ENCODE results near the gene RPS27.

The RPS27 gene

DNA sequence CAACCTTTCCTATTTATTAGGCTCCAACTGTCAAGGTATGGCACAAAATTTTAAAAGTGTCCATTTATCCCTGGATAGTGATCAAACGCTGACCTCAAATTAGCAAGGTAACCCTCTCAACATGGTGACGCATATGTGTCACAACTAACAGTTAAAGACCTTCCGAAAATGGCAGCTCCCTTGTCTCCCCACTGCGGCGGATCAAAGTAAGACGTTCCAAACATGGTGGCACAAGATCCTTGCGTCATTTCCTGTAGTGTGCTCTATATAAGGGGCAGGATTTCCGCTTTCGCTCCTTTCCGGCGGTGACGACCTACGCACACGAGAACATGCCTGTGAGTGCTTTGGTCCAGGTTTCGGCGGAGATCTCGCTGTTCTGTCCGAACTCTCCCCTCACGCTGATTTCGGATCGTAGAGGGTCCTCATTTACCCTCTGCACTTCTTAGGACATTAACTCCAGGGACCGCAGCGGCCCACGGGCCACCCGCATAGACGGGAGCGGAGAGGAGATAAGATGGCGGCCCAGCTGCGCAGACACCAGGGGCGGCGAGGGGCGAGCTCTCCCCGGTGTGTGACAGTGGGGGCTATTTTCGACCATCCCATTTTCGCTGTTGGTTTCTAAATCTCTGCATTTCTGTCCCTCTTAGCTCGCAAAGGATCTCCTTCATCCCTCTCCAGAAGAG lies at the start of gene RPS27:
Gene RPS27 (plus strand): TSS at position 295 of the 683 bp plus-strand sequence. CDS start 35 bp downstream, at position 330.
- peak; percentile 89 for DNase-seq

DNA sequence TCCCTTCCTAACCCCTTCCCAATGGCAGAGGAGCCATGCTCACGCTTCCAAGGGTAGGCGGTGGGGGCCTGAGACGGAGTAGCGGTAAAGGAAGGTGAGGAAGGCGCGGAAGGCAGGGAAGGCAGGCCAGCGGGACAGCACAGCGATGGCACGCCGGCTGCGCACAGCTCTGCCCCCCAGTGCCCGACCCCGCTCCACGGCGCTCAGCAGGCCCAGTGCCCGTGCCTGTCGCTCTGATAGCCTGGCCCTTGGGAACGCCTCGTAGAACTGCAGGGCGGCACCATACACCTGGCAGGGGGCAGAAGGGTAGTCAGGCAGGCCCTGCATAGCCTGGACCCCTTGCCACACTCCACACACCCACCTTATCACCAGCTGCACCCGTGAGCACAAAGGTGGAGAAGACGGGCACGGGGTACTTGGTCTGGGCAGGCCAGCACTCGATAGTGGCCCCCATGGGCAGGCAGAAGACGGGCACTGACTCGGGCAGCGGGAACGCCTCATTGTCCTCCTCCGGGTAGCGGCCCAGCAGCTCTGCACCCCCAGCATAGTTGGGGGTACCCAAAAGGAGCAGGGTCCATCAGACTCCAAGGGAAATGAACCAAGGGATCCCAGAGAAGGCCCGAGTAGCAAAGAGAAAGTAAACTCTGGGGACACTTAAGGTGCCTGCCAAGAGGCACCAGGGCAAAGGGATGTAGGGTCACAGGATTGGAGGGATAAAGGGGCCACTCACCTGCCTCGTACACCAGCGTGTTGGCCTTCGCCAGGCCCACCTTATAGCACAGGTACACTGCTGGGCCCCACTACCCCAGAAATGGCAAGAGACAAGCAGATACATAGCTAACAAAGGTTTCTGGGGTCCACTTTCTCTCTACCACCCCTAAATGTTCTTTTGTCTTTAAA lies 48.5 kb upstream of the RPS27 start:
- no peak for DNase-seq

DNA sequence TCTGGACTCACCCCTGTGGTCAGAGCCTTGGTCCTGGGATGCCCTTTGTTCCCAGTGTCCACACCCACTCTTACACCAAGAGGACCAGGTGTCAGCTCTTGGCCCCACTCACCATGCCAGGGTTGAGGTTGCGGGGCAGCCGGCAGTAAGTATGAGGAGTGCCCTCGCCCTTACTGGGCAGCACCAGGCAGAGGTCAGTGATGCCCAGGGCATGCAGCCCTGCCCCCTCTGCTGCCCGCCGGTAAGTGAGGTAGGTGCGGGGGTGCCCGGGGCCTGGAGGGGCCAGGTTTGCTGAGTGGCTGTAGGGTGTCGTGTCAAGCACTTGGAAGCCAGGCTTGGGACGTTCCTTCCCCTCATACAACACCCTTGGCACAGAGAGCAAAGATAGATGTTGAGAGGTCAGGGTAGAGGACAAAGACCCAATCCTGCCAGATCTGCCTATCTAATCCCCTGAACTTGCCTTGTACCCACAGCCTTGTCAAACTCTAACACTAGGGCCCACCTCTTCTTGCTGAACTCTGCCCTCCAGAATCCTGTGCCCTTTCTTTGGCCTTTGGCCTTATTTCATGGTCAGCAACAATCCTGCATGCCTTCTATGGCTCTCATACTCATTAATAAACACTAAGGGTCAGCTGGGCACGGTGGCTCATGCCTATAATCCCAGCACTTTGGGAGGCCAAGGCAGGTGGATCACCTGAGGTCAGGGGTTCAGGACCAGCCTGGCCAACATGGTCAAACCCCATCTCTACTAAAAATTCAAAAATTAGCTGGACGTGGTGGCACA lies 47.6 kb upstream of the RPS27 start:
- DNase-seq = no peak

DNA sequence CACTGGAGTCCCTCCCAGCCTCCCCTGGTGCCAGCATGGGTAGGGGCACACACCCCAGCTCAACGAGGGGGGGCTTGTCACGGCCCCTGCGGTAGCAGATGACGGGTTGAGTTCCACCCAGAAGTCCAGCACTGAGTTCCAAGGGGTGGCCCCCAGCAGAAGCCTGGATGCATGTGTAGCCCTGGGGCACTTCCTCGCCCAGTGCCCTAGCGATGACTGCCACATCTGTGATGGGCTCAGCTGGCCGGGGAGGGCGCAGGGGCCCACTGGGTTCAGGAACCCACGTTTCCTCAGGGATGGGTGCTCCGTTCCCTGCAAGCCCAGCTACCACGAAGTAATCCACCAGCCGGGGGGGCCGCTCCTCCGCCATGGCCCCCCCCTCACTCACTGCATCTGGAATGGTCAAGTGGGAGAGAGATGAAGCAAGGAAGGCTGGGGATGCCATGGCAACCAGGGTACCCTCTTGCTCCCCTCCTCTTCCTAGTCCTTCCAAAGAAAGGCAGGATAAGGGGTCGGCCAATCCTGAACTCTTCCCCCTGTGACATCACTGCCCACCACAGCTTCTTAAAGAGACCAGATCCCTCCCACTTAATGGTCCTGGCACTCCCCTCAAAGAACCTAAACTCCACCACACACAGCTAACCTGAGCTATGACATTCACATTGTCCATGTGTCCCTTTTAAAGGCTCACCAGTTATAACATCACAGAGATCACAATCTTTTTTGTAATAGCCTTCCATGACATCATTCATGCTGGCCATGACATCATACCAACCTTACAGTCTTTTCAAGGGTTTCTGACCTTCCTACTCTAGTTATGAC lies 46.3 kb upstream of the RPS27 start:
- no peak for DNase-seq

DNA sequence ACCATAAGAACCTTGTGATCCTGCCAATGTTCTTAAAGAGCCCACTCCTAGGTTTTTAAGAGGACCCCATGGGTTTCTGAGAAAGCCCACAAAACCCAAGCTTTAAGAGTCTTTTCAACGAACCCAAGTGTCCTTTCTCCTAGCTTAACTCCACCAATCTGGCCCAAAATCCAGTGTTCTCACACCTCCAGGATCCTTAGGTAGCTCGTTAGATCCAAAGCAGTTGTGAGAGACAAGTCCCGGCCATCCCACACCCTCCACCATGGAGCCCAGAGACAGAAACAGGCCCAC lies 45.8 kb upstream of the RPS27 start:
- DNase-seq = no peak

DNA sequence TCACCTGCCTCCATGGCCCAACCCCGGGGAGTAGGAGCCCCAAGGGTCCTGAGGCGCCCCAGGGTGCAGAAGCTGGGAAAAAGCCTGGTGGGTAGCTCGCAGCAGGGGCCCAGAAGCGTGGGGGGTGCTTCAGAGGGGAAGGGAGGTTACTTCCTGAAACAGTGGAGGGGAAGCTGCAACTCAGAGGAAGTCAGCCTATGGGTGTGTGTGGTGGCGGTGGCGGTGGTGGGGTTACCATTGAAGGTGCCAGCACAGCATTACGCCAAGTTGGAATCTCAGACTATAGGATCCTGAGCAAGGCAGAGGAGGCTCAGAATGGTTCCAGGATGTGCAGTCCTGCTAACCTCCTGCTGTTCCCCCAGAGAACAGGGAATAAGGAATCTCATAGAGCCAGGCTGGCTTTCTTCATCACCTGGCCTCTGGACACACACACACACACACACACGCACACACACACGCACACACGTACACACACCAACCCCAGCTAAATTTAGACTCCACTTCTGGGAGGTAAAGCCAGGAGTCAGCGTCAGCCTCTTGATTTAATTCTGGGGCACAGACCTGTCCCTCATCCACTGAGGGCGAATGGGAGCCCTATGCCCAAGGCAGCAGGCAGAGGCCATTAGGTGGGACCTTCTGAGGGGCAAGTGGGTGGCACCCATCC lies 45.3 kb upstream of the RPS27 start:
- peak; percentile 69 to 76 for DNase-seq

DNA sequence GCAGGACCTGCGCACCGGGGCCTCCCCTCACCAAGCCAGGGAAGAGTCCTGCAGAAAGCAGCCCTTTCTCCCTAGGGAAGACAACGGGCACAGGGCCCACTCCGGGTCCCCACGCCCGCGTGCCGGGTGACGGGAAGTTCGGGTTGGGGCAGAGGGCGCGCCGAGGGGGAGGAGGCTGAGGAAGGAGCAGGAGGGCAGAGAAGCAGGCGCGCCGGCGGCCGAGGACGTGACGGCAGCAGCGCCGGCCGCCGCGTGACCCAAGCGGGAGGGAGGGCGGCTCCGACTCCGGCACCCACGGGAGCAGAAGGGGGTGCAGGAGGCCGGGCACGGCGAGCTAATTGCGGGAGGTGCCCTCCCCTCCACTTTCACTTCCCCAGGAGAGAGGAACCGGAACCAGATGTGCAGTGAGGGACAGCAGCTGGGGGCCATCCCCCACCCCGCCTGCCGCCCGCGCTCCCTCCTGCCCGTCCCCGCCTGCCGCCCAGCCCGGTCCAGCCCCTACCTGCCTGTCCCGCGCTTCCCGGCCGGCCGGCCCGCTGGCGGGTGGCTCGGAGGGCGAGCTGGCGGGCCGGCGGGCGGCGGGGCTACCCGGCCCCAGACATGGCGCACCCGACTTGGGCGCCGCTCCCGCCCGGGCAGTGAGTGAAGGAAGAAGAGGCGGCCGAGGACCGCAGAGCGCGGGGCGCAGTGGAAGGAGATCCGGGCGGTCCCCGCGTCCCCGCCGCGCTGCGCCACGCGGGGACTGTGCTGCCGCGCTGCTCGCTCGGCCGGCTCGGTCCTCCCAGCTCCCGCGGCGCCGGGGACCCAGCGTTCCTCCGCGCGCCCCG lies 44.6 kb upstream of the RPS27 start:
- DNase-seq = peak; percentile 50 to 64

DNA sequence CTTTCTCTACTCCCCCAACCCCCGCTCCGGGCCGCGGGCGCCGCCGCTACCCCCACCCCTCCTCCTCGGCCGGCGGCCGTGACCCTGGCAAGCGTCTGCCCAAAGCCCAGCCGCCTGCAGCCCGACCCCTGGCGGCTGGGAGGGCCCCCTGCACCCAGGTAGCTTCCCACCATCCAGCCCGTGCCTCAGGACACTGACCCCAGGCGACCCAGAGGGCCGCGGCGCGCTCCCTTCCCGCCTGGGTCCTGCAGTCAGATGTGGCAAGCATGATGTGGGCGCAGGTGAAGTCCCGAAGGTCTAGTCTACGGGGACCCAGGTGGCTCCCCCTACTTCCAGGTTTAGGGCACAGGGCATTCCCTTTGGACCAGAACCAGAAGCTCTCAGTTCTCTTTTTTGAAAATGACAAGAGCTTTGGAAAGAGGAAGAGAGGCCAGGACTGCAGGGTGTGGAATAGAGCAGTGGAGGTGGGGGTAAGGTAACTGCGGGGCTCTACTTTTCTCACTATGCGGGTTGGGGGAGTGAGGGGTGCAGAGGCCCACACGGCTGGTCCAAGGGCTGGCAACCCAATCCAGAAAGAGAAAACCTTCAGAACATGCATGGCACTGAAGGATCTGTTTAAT lies 43.8 kb upstream of the RPS27 start, which contains the start of gene DENND4B:
Gene DENND4B (minus strand): TSS at position 97 of the 620 bp plus-strand sequence. CDS start 2,344 bp downstream, outside the sequence.
- peak; percentile 69 to 78 for DNase-seq

DNA sequence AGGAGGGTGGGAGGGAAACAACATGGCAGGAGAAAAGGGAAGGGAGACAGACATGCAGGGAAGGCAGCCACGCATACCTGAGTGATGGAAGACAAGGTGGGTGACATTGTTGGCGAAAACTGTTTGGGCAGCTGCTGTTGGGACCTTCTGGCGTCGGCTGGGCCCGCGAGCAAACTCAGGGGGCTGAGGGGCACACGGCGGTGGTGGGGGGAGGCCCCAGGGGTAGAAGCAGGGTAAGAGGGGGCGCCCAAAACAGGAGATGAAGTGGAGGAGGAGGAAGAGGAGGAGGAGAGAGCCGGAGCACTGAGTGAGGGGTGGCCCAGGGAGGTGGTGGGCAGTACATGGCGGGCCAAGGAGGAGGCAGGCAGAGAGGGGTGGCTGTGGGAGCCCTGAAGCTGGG lies 39.4 kb upstream of the RPS27 start:
- no peak for DNase-seq

DNA sequence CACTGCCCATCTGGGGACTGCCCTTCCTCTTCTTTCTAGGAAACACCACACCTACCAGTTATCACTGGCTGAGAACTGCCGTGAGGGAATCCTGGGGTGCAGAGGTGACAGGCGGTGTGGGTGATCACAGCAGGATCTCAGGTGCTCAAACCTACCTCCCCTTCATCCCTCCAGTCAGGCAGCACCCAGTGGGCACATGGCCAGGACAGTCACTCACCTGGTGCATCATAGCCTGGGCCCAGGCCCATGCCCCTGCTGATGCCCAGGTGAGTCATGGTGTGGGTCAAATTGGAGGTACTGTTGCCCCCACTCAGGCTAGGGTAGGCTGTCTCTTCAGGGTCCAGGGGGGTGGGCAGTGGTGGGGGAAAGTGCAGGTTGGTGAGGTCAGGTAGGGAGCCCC lies 38.8 kb upstream of the RPS27 start:
- DNase-seq = no peak

DNA sequence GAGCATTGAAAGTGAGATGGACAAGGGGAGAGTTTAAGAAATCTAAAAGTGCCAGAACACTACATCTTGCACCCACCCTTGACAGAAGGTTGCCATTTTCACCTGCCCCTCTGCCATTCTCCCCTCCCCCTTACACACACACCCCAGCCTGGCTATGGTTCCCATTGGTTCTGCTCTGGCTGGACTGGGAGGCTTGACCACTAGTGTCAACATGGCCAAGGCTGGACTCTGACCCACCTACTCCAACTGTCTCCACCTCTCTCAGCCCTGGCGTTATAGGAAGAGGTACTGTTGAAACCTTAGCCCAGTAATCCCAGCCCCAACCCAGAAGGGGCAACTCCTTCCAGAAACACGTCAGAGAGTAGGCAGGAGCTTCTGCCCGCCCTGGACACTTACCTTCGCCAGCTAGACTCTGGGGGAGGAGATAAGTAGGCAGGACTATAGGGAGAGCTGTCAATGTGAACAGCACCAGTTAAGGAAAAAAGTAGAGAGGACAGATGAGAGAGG lies 36.6 kb upstream of the RPS27 start:
- no peak for DNase-seq

DNA sequence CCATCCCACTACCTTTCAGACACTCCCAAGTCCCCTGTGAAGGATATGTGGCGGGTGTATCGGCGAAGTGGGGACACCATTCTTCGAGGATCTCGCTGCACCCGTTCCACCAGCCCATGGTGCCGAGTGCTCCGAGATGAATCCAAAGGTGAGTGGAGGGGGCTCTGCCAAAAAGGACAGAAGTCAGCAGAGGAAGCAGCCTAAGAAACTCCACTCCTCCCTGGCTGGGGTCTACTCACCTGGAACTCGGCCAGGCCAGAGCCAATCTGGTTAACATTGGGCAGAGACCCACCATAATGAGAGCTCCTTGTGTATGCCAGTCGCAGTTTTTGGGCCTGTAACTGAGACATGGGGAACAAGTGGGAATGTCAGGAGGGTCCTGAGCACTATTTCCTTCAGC lies 35.7 kb upstream of the RPS27 start:
- DNase-seq = no peak

DNA sequence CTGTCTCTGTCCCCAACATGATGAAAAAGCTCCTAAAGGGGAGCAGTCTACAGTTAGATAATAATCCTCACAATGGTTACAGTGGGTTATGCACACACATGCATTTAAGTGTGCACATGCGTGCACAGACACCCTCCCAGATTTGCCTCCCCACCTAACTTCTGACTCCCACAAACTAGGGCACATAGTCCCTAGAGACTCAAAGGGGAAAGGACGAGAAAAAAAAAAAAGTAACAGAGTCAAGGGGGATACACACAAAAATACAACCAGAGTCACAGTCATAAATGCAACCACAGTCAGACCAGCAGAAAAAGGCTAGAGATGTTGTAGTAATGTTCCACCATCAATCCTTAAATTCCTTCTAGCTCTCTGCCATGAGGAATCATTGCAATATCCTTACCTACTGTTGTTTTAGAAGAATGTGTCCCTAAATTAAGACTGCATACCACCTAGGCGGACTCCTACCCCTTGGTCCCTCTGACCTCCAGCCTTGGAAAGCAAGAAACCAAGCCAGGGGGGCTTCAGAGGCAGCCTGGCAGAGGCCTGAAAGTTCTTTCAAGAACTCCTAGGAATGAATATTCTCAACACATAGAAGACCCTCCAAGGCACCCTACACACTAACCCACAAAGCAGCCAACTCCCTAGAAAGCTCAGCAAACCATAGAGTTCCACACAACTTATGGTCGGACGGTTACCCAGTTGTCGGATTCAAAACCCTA lies 33.4 kb upstream of the RPS27 start:
- DNase-seq = no peak

DNA sequence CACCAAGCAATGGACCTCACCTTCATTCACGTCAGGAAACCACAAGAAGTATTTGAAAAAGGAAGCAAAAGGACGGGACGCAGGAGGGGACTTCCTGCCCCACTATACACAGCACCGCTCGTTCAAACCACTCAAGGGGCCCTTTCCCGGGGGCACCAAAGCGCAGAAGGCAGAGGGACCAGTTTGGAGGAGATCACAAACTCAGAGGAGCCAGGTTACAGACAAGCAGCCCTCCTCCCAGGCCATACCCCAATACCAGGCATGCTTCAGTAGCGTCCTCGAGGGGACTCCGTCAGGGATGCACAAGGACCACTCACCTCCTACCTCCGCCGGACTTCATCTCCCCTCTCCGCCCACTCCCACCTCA lies 32.8 kb upstream of the RPS27 start:
- DNase-seq = peak in 1 of 2 donors; percentile 34

DNA sequence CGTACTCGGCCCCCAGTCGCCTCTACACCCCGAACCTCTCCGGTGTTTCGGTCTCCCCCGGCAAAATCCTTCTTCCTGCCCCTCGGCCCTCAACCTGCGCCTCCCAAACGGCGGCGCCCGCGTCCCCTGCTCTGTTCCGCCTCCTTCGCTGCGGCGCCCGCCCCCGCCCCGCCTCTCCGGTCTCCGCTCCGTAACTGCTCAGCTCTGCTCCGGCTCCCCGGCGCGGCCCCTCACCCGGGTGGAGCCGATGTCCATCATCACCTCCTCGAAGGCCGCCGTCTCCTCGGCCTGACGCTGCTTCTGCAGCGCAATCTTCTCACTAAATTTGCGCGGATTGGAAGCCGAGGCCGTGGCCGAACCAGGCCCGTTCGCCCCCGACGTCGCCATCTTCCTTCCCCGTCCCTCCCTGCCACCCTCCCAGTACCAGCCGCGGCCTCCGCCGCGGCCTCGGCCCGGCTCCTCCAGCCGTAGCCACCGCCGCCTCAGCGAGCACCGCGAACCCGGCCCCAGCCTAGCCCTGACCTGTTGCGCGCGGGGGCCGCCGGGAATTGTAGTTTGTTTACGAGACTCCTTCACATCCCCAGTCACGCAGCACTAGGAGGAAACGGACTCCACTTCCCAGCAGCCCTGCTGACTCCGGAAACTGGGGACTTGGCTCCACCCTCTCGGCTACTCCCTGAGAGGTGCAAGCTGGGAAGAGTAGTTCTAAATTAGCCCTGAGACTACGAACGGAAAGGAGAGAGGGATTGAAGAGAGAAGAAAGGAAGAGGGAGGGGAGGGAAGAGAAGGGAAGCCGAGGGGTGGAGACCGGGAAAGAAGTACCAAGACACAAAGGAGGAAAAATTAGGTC lies 32.2 kb upstream of the RPS27 start, which contains the start of gene CRTC2:
Gene CRTC2 (minus strand): TSS at position 502 of the 850 bp plus-strand sequence. CDS start 115 bp downstream, at position 387.
- peak; percentile 96 to 98 for DNase-seq

DNA sequence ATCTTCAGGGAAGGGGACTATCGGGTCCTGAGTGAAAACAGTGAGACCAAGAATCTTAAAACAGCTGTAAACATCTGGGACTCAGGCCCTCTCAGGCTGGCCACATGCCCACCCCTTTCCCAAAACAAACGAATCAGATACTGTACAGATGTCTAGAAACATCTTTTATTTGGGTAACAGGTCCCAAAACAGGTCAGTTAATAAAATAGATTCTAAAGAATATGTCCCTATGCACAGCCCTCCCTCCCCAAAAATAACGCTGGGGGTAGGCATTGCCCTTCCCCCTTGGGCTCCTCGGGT lies 31.7 kb upstream of the RPS27 start:
- DNase-seq = no peak

DNA sequence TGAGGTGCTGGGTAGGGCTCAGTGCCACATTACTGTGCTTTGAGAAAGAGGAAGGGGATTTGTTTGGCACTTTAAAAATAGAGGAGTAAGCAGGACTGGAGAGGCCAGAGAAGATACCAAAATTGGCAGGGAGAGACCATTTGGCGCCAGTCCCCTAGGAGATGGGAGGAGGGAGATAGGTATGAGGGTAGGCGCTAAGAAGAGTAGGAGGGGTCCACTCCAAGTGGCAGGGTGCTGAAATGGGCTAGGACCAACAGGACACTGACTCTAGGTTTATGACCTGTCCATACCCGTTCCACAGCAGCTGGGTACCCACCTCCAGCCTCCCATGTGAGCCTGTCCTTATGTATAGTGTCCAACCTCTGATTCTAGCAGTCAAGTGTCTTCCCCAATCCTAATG lies 31.1 kb upstream of the RPS27 start:
- no peak for DNase-seq

DNA sequence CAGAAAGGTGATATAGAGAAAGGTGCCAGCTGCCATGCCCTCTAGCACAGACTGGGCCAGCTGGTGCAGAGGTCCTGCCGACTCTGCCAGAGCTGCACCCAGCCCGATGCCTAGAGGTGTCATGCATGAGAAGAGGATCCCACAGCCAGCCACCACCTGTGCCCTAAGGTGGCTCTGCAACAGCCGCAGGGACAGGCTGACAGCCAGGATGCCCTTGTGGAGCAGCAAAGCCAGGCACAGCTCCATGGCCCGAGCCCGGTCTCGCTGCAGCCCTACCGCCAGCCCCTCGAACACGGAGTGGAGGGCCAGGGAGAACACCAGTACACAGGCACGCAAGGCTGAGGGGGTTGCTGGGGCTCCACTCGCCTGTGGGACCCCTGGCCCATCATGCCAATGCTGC lies 30.4 kb upstream of the RPS27 start:
- DNase-seq = no peak

DNA sequence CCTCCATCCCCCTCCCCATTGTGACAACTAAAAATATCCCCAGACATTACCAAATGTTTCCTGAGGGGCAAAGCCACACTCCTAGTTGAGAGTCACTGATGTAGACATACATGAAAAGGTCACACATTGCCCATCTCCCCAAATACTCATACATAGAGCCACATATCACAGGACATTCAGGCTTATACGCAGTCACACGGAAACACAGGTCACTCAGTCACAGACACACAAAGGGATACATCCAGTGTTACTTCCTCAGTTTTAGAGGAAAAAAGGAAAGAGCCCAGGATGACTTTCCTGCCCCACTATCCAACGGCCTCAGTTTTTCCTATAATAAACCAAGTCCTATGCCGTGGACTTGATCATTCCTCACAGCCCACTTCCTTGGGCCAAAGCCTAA lies 29.1 kb upstream of the RPS27 start:
- DNase-seq = no peak

Data from activated CD4-positive, alpha-beta T cell treated with anti-CD3 and anti-CD28 coated beads for 4 hours (primary cell).